BJ (cell line): ENCODE data around the gene CLHC1. TPM values are rescaled to one million over a fixed set of nuclear protein-coding genes. Genes with fewer than 3 reads are reported as not detected.
A peak's percentile ranks its signal among the peaks of the same experiment; 100 is the strongest.

Experiments used
- CTCF ChIA-PET: fragments of 350-600 bp; formaldehyde crosslinking; extraction: SDS; loops from one replicate; lab custom pipeline; 2021; ENCODE audit warnings: antibody characterized with exemption, inconsistent platforms; lab: Yijun Ruan, JAX
- POLR2A ChIA-PET: fragments of 300-600 bp; sonication (Branson Sonifier 250); formaldehyde crosslinking; extraction: SDS; loops from one replicate; lab custom pipeline; 2021; ENCODE audit warnings: antibody characterized with exemption; lab: Charles Lee
- DNase-seq: peaks from one replicate; pipeline ENCODE4 v3.0.0-alpha.2; 2011; ENCODE audit warnings: low read depth
- H3K27me3 ChIP-seq: 2 replicates; pipeline ENCODE4 v1.6.0; 2011; ENCODE audit warnings: low read length; ENCODE audit not compliant: control insufficient read depth, insufficient read depth
- H3K36me3 ChIP-seq: 2 replicates; pipeline ENCODE4 v1.5.1; 2011; ENCODE audit warnings: low read length; ENCODE audit not compliant: control insufficient read depth, insufficient read depth
- H3K4me3 ChIP-seq: 2 replicates; pipeline ENCODE4 v1.5.1; 2011; ENCODE audit warnings: low read depth, mild to moderate bottlenecking, control low read depth, low read length
- CTCF ChIP-seq: IDR thresholded peaks from 2 replicates; pipeline ENCODE4 v1.5.1; 2011; ENCODE audit warnings: low read depth, mild to moderate bottlenecking, control low read depth, inconsistent platforms, low read length, moderate library complexity; ENCODE audit not compliant: insufficient read depth
- polyA plus RNA-seq: library from polyadenylated mRNA; depleted of rRNA; stranded (reverse); fragments of >200 nt; gene quantifications from 2 replicates; pipeline ENCODE4 v1.2.3, GENCODE V29; 2011

CLHC1 gene
- polyA plus RNA-seq, 1 experiment = 3.8 TPM

DNA sequence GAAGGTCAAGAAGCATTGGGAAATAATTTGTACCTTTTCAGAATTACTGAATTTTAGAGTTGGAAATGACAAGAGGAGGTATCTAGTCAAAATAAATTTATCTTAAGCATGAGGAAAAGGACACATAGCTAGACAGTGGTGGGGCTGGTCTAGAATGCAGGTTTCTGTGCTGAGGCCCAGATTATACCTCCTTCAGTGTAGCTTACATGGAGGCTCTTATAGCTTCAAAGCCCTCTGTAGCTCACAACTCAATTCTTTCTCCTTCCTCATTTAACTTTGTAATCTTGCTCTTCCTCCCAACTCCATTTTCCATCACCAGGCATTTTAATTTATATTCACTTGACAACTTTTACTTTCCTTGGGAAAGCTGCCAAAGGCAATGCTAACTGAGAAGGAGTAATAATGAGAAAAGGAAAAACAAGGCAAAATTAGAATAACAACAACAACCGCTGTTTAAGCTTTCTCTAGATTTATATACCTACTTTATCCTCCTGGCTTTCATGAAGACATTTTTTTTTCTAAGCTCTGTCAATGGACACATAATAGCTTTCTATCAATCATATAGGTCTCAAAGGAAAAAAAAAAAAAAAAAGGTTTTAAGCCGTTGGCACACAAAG, 58.5 kb downstream of the CLHC1 start:
- Histone ChIP-seq H3K4me3 (no peak overlapping the region), H3K27me3 (no peaks in the 10 kb centered on the region), H3K36me3 (no peaks in the 10 kb centered on the region)
- no peak for TF ChIP-seq CTCF
- DNase-seq = no peak
- ChIA-PET CTCF (interaction anchor here (1.9 to 16.1 kb wide), 4 partner anchors 24 to 334 kb away, joined by 5 to 184 read pairs (median 26); partner anchors contain the start of gene RTN4), POLR2A (no interaction called here)

GRCh38 chr2:55169915-55170314, 62.2 kb downstream of the CLHC1 start:
- ChIA-PET POLR2A (no interaction called here), CTCF (interaction anchor here (0.7 to 16.1 kb wide), 9 partner anchors 120 to 614 kb away, joined by 3 to 184 read pairs (median 6); partner anchors contain the start of gene RTN4)
- no peaks in the 10 kb centered on the region for H3K36me3 ChIP-seq
- H3K4me3 ChIP-seq = no peak overlapping the region
- no peak for DNase-seq
- H3K27me3 ChIP-seq = no peaks in the 10 kb centered on the region
- TF ChIP-seq CTCF = no peak

- POLR2A ChIA-PET = no interaction called here
- Histone ChIP-seq H3K4me3 (no peak overlapping the region), H3K36me3 (no peaks in the 10 kb centered on the region), H3K27me3 (no peaks in the 10 kb centered on the region)
- no peak for DNase-seq
- CTCF ChIA-PET = interaction anchor here (0.8 to 16.1 kb wide), 20 partner anchors 9 to 327 kb away, joined by 3 to 184 read pairs (median 6); partner anchors contain the start of gene RTN4
- TF ChIP-seq CTCF = no peak
Observed at GRCh38 chr2:55169359-55169758, 62.7 kb downstream of the CLHC1 start.

DNA sequence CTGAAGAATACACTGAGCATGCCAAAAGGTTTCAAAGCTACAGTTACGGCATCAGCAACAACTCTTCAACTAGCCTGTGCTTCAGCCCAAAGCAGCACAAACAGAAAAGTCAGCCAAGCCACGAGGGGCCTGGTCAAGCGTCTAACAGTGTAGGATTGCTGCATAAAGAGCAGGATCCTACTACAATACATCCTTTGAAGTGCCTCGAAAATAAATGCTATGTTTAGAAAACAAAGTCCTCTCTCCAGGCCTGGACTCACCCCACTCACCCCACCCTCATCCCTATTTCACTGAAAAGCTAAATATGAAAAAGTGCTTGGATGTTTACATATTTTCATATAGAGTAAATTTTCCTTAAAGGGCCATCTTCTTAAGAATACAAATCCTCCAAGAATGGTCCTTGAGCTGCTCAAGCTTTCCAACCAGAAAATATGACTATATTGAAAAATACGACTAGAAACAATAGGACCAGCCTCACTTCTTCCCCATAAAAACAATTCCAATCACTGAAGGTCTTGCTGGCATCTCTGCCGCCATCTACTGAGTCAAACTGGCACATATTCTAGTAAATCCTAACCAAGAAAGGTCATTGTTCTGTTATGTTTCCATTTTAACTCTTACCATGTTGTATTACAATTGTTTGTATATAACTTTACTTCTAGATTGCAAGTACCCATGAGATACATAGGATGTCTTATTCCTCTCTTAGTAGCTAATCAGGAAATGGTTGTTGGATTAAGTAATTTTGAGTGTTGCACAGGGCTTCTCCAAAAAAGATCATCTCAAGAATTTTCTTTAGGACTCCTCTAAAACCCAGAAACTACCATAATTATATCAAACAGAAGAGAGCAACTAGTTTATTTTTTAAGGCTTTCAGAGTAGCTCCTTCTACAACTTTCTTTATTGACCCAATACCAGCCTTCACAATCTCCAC, 63.6 kb downstream of the CLHC1 start:
- CTCF ChIA-PET = interaction anchor here (0.7 to 16.1 kb wide), 34 partner anchors 10 to 326 kb away, joined by 3 to 184 read pairs (median 5); partner anchors contain the start of gene RTN4
- Histone ChIP-seq H3K4me3 (no peak overlapping the region), H3K36me3 (no peaks in the 10 kb centered on the region), H3K27me3 (no peaks in the 10 kb centered on the region)
- POLR2A ChIA-PET = interaction anchor here (1.0 kb wide), 1 partner anchor 269 kb away, joined by 5 read pairs; no protein-coding TSS in a partner anchor
- peak; percentile 73 for TF ChIP-seq CTCF
- peak; percentile 36 for DNase-seq
